Measurements from ENCODE around the gene TANGO6. TPM values are rescaled to one million over a fixed set of nuclear protein-coding genes. Genes with fewer than 3 reads are reported as not detected.

TANGO6 gene
- total RNA-seq, result 10 to 100 TPM in 1 of 2 donors, 1 to 10 TPM in 1; 9.6 to 15.3 TPM
- polyA plus RNA-seq (2013, experiment 1 of 2), result 6.4 TPM
- 6.0 TPM for polyA plus RNA-seq (2013, experiment 2 of 2)
- long read RNA-seq, experiment 1, full-length matches to known transcripts, result 1 of 5 reads
- long read RNA-seq, experiment 1, partial matches to known transcripts, result 3 of 5 reads
- long read RNA-seq, experiment 1, other reads (novel, unspliced or antisense), result 1 of 5 reads
- long read RNA-seq, experiment 2, full-length matches to known transcripts, result 10 of 13 reads
- long read RNA-seq, experiment 2, partial matches to known transcripts, result 2 of 13 reads
- long read RNA-seq, experiment 2, other reads (novel, unspliced or antisense), result 1 of 13 reads
- long read RNA-seq, experiment 3, full-length matches to known transcripts, result 101 of 123 reads
- long read RNA-seq, experiment 3, partial matches to known transcripts, result 8 of 123 reads
- long read RNA-seq, experiment 3, other reads (novel, unspliced or antisense), result 14 of 123 reads
- long read RNA-seq, experiment 4, result 0 reads

- H3K27me3 Mint-ChIP-seq (ENCODE audit: insufficient read depth), result no peaks in the 10 kb centered on the region
- H3K27me3 ChIP-seq (ENCODE audit: control insufficient read depth, insufficient read depth, low read length, poor library complexity, severe bottlenecking), result no peaks in the 10 kb centered on the region
- peaks cover 7% of the 10 kb centered on the region for H3K4me1 Mint-ChIP-seq
- no peaks in the 10 kb centered on the region for H3K4me1 ChIP-seq (ENCODE audit: control insufficient read depth, insufficient read depth, low read length)
- H3K4me3 ChIP-seq (ENCODE audit: low read length), result peak within 1 kb of the TSS; percentile 89
- H3K36me3 ChIP-seq (ENCODE audit: control insufficient read depth, insufficient read depth, low read length), result no peaks in the 10 kb centered on the region
- H3K36me3 Mint-ChIP-seq (ENCODE audit: low read depth), result no peaks in the 10 kb centered on the region
- peak; percentile 94 for DNase-seq
- no peaks in the 10 kb centered on the region for H3K9me3 Mint-ChIP-seq
- peak within 1 kb of the TSS; percentile 74 for H3K4me3 Mint-ChIP-seq
- peak within 1 kb of the TSS; percentile 20 for H3K27ac ChIP-seq (ENCODE audit: low read depth, low read length)
- H3K27ac Mint-ChIP-seq, result peak within 1 kb of the TSS; percentile 86
- TF ChIP-seq CTCF (conservative IDR thresholded peaks at IDR 0.05), result peak; percentile 80
- 0% methylated on average over 38 to 55 of the region's 55 CpGs for WGBS, 2 experiments (ENCODE audit: insufficient coverage in 1 of 2, insufficient read length in 1 of 2)
- no peaks in the 10 kb centered on the region for H3K9me3 ChIP-seq (ENCODE audit: control insufficient read depth, low read length)
- peak within 1 kb of the TSS; percentile 62 for H3K9ac ChIP-seq (ENCODE audit: extremely low read depth, low read length, poor library complexity, severe bottlenecking)
Measured at GRCh38 chr16:68843482-68844210, at the start of gene TANGO6. Gene TANGO6, plus strand, starts transcription at chr16:68843531. Its CDS starts 87 bp downstream, at chr16:68843618.

GRCh38 chr16:68798398-68798797 is 44.9 kb upstream of the TANGO6 start:
- Mint-ChIP-seq H3K36me3 (ENCODE audit: low read depth) (peaks cover 17% of the 10 kb centered on the region), H3K9me3 (no peaks in the 10 kb centered on the region), H3K4me3 (no peak overlapping the region), H3K4me1 (peaks cover 5% of the 10 kb centered on the region), H3K27ac (no peak overlapping the region), H3K27me3 (ENCODE audit: insufficient read depth) (no peaks in the 10 kb centered on the region)
- WGBS, 2 experiments (ENCODE audit: insufficient coverage in 1 of 2, insufficient read length in 1 of 2), result 90 to 96% methylated on average over 2 of the region's 2 CpGs
- Histone ChIP-seq H3K27me3 (ENCODE audit: control insufficient read depth, insufficient read depth, low read length, poor library complexity, severe bottlenecking) (no peaks in the 10 kb centered on the region), H3K36me3 (ENCODE audit: control insufficient read depth, insufficient read depth, low read length) (no peaks in the 10 kb centered on the region), H3K27ac (ENCODE audit: low read depth, low read length) (no peak overlapping the region), H3K9me3 (ENCODE audit: control insufficient read depth, low read length) (no peaks in the 10 kb centered on the region), H3K4me3 (ENCODE audit: low read length) (no peak overlapping the region), H3K4me1 (ENCODE audit: control insufficient read depth, insufficient read depth, low read length) (no peaks in the 10 kb centered on the region), H3K9ac (ENCODE audit: extremely low read depth, low read length, poor library complexity, severe bottlenecking) (no peak overlapping the region)
- TF ChIP-seq CTCF (conservative IDR thresholded peaks at IDR 0.05), result no peak
- no peak for DNase-seq

GRCh38 chr16:68800257-68800875 is 43.0 kb upstream of the TANGO6 start:
- TF ChIP-seq CTCF (conservative IDR thresholded peaks at IDR 0.05), result peak; percentile 88

More at GRCh38 chr16:68800257-68800875, 43.0 kb upstream of the TANGO6 start:
- peaks cover 25% of the 10 kb centered on the region for H3K36me3 Mint-ChIP-seq (ENCODE audit: low read depth)
- H3K27ac Mint-ChIP-seq, result peak overlapping the region; percentile 22
- no peak overlapping the region for H3K27ac ChIP-seq (ENCODE audit: low read depth, low read length)
- H3K4me3 ChIP-seq (ENCODE audit: low read length), result no peak overlapping the region
- WGBS, 2 experiments (ENCODE audit: insufficient coverage in 1 of 2, insufficient read length in 1 of 2), result 28 to 34% methylated on average over 5 of the region's 5 CpGs
- no peaks in the 10 kb centered on the region for H3K9me3 ChIP-seq (ENCODE audit: control insufficient read depth, low read length)
- no peak overlapping the region for H3K4me3 Mint-ChIP-seq
- no peaks in the 10 kb centered on the region for H3K36me3 ChIP-seq (ENCODE audit: control insufficient read depth, insufficient read depth, low read length)
- no peak overlapping the region for H3K9ac ChIP-seq (ENCODE audit: extremely low read depth, low read length, poor library complexity, severe bottlenecking)
- H3K27me3 Mint-ChIP-seq (ENCODE audit: insufficient read depth), result no peaks in the 10 kb centered on the region
- H3K9me3 Mint-ChIP-seq, result no peaks in the 10 kb centered on the region
- no peaks in the 10 kb centered on the region for H3K4me1 ChIP-seq (ENCODE audit: control insufficient read depth, insufficient read depth, low read length)
- H3K27me3 ChIP-seq (ENCODE audit: control insufficient read depth, insufficient read depth, low read length, poor library complexity, severe bottlenecking), result no peaks in the 10 kb centered on the region
- DNase-seq, result peak; percentile 93
- H3K4me1 Mint-ChIP-seq, result peaks cover 5% of the 10 kb centered on the region
